Stimulated activated CD4-positive, alpha-beta T cell treated with anti-CD3 and anti-CD28 coated beads, TNF-alpha, amount 100 ng/mL, for 4 hours (primary cell): Measurements from ENCODE around the gene IQCF5.
"Not testable (repeated sequence)": the region's sequence is repeated elsewhere in the genome, so short reads cannot be mapped to it uniquely, and the experiment has no call there.

Experiments
- DNase-seq, 3 experiments: peaks; one replicate each; pipeline ENCODE4 v3.0.0-alpha.2; 2020; ENCODE audit warnings: low read depth in 3 of 3

Gene IQCF5

DNA sequence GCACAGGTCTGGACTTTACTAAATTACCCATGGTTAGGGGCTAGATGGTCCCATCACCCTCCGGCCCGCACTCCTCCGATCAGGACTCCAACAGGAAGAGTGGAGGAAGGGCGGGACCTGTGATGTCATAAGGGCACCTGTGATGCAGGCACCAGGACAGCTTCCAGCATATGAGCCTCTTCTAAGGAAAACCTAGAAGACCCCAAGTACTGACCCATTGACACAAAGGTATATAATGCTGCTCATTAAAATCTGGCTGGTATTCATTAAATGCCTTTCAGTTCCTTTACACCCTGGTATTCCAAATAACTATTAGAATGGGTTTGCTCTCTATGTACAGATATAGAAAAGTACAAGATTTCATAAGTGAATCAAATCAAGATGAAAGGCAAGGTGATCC is at the start of gene IQCF5:
TSS of gene IQCF5 (minus strand) at position 101 of the 400 bp plus-strand sequence. CDS start at position 31, 70 bp downstream.
- no peak for DNase-seq

DNA sequence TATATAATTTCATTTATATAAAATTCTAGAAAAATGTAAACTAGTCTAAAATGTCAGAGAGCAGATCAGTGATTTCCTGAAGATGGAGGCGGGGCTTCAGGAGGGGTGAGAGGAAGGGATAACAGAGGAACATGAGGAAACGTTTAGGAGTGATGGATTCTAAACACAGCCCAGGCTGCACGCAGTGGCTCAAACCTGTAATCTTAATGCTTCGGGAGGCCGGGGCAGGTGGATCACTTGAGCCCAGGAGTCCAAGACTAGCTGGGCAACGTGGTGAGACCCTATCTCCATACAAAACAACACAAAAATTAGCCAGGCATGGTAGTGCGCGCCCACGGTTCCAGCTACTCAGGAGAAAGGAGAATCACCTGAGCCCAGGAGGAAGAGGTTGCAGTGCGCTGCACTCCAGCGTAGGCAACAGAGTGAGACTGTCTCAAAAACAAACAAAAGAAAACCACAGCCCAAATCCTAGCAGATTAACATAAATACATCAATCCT is 45.7 kb upstream of the IQCF5 start:
- DNase-seq, result no peak

DNA sequence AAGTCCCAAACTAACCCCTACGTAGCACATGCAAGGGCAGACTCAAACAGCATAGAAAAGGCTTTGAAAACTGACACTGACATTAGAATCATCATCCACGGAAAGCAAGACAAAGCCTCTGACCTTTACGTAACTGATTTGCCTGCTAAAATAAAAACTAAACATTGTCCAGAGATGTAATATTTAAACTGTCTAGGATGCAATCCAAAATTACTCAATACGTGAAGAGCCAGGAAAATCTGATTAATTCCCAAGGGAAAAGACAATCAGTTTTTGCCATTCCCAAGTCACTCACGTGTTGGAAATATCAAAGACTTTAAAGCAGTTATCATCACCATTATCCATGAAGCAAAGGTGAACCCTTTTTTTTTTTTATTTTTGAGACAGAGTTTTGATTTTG is 41.0 kb upstream of the IQCF5 start:
- no peak for DNase-seq

DNA sequence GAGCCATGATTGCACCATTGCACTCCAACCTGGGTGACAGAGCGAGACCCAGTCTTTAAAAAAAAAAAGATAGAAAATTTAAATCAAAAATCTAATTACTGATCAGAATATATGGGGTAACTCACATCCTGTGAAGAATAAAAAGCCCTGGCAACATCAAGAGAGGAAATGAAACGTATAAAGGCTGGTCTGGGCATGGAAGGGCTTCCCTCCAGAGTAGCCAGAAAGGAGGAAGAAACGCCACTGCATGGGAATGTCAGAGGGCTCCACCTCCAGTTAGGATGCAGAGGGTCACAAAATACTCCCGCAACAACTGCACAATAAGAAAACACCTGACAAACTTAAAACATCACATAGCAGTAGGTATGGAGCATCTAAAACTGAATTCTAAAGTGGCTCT is 32.6 kb upstream of the IQCF5 start:
- DNase-seq, result no peak

DNA sequence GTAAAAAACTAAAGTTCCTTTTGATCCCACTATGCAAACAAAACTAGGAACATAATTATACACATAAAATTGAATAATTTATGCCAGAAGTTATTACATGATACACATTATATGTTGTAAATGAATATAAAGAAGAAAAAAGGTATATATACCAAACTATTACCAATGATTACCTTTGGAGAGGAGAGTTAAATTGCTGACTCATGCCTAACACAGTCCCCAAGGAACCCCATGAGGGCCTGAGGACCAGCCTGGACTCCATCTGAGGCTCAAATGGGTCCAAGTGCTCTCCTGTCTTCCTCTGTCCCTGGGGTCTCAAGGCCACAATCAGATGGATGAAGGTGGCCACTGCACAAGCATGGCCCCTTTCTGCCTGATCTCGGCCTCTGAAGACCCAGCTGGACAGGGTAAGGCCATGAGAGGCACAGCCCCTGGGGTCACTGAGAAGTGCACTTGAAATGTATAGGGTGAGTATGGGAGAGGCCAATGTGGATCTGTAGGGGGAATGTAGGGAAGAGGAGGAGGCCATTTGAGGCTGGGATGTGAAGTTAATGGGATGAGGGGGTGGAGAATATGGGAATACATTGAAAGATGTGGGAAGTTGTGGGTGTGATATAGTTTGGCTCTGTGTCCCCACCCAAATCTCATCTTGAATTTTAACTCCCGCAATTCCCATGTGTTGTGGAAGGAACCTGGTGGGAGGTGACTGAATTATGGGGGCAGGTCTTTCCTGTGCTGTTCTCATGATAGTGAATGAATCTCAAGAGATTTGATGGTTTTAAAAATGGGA is 28.8 kb upstream of the IQCF5 start:
- DNase-seq, result no peak

DNA sequence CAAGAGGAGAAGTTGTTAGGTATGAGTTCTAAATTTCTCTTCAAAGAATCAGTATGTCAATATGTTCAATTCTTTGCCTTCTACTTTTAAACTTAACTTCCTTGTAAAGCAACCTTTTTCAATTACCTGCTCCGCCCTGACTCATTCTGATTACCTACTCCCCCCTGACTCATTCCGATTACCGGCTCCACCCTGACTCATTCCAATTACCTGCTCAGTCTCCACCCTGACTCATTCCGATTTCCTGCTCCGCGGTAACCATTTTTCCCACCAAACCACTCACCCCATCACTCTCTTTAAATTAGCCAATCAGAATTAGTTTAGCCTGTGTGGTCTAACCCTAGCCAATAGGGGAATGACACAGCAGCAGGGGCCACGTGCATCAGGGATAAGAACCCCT is 27.0 kb upstream of the IQCF5 start:
- not testable (repeated sequence) for DNase-seq

DNA sequence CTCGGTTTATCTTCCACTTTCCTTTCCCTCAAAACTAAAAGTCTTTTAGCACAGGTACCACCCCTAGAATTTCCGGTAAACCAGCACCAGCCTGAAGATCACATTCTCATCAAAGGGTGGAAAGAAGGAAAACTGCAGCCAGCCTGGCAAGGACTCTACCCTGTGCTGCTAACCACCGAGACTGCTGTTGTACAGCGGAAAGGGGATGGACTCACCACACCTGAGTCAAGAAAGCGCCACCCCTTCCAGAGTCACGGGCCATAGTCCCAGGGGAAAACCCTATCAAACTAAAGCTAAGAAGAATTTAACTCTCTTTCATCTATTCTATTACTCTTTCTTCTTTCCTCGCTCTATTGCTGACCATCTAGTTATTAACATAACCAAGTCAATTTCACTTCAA is 24.6 kb upstream of the IQCF5 start:
- DNase-seq, result not testable (repeated sequence)

DNA sequence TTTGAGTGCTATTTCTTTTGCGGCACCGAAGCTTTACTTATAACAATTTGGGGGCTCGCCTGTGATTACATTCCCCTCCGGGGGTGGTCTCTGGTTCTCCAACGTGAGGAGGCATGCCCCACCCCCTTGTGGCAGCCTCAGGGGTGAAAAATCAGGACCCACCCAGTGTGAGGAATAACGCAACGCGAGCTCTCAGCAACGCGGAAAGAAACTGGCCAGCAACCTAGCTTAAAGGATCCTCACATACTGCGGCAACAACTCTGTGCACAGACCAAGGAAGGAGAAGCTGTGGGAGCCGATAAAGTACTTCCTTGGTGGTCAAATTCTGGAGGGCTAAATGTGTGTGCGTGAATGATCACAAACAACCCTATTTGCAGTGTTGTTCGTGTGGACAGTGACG is 22.0 kb upstream of the IQCF5 start:
- DNase-seq, result no peak

DNA sequence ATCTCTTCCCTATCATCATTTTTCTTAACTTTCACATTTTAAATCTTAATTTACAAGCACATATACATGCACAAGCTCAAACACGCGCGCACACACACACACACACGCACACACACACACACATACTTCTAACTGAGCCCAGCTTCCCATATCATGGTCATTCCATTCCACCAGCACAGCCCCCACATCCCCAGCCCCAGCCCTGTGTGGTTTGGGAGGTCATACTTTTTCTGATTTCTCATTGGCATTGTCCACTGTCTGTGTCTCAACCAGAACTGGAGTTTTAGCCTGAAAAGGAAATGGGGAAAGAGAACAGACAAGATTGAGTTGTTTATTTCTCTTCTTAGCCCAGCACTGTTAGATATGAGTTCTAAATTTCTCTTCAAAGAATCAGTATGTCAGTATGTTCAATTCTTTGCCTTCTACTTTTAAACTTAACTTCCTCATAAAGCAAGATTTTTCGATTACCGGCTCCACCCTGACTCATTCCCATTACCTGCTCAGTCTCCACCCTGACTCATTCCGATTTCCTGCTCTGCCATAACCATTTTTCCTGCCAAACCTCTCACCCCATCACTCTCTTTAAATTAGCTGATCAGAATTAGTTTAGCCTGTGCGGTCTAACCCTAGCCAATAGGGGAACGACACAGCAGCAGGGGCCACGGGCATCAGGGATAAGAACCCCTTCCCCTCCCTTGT is 21.4 kb upstream of the IQCF5 start:
- no peak for DNase-seq

DNA sequence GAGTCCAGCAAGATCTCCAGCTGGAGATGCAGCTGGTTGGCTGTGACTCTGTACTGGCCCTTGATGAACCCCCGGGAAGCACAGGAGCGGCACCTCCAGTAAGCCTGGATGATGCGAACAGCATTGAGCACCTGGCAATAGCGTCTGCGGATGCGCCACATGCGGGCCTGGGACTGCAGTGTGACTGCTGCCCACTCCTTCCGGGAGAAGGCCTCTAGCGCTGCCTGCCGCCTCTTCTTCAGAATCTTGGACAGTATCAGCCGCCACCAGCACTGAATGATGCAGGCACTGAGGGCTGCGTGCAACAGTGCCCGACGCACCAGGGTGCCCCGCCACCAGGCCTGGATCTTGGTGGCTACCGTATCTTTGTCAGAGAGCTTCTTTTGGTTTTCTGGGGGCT is 19.5 kb upstream of the IQCF5 start:
- no peak for DNase-seq

DNA sequence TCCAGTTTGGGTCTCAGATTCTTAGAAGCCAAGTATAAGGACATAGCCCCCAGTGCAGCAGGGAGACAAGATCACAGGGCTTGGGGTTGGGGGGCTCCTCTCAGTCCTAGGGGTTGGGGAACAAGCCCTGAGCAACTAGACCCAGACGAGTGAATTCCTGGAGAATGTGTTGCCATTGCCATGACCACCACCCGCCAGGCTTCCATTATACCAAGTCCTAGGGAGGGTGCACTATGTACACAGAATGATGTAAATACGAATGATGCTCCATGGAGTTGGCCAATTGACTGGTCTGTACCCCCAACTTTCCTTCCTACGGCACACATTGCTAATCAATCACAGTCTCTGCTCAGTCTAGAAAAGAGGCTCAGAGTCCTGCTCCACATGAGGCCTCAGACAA is 19.0 kb upstream of the IQCF5 start:
- DNase-seq, result no peak

DNA sequence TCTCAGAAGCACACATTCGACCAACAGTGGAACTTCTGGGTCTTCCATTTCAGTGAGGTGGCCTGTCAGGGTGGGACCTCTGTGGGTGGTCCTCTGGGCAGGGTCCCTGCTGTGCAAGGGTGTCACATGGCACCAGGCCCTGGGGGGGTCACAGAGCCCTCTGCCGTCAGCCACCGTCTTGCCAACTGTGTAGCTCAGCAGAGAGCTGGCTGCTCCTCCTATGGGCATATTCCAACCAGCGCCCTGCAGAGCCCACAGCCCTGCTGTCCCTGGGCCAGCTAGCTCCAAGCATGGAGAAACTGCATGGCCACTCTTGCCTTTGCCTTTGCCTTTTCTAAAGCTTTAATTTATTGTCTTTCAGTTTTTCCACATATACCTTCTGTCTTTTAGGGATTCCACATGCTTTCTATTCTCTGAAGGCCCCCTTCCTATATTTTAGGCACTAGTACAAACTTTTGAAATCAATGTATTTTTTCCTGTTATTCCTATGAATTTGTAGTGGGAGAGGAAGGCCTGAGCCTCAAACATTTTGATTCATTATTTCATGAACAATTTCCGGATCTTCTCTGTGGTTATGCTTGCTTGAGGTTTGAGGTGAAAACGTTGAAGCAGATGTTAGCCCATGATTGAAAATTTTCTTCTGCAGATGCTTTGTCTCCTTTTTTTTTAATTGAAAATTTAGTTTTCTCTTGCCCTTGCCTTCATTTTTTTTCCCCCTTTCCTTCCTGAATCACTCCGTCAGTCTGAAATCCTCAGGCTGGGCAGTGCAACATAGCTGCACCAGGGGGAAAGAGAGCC is 16.0 kb upstream of the IQCF5 start:
- no peak for DNase-seq

DNA sequence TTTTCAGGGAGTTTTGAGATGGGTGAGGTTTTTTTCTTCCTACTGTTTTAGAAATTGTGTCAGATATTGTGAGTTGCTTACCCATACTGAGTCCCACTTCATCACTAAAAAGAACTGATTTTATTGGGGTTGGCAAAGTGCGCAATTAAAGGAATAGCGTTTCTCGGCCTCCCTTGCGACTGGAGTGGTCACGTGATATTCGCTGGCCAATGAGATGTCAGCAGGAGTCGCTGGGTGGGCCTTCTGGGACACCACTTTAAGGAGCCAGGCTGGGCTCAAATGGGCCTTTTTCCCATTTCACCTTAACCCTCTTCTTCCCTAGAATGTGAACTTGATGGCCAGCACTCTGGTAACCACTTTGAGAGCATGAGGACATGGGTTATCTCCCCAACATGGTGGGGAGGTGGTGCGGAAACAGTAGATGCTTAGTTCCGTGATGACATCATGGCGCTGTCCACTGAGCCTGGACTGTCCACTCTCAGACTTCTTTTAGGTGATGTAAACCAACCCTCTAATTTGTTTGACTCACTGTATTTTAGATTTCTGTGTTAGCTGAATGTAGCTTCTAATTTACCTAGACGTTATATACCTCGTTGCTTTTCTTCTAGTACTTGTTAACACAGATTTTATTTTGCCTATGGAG is 13.2 kb upstream of the IQCF5 start:
- DNase-seq, result no peak

DNA sequence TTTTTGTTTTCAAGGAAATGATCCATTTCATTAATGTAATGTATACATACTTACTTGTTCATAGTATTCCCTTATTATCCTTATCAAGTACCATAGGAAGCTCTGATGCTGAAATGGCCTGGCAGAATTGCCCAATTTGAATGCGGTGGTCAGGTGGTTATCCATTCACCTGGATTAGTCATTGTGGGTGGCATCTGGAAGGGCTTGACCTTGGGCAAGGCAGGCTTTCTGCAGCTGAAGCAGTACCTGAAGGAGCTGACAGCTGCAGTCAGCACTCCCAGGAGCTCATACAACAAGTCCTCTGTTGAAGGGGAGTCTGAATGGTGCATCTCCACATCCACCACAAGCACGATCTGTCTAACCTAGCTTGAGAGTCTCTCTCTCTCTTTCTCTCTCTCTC is 12.2 kb upstream of the IQCF5 start:
- no peak for DNase-seq

DNA sequence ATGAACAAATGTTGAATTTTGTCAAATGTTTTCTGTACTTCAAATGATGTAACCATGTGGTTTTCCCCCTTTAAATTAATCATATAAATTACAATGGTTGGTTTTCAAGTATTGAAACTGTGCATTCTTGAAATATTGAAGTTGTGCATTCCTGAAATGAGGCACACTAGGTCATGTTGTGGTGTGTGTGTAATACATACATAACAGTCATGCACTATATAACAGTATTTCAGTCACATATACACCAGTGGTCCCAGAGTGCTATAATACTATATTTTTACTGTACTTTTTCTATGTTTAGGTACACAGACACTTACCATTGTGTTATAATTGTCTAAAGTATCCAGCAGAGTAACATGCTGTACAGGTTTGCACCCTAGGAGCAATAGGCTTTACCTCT is 11.0 kb upstream of the IQCF5 start:
- DNase-seq, result no peak

DNA sequence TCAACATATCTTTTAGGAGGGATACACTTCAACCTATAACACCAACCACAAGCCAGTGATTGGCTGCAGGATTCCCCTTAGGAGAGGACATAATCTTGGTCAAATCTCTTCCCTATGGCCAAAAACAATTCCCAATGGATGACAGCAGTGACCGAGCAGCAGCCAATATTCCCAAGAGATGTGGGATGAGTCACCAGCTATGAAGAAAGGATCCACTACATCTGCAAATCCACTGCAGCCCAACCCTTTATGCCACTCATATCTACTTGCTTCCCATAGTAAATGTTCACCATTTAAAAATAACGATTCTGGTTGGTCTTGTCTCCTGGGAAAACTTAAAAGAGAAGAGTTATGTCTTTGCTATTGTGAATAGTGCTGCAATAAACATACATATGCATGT is 4.5 kb upstream of the IQCF5 start:
- DNase-seq, result no peak

DNA sequence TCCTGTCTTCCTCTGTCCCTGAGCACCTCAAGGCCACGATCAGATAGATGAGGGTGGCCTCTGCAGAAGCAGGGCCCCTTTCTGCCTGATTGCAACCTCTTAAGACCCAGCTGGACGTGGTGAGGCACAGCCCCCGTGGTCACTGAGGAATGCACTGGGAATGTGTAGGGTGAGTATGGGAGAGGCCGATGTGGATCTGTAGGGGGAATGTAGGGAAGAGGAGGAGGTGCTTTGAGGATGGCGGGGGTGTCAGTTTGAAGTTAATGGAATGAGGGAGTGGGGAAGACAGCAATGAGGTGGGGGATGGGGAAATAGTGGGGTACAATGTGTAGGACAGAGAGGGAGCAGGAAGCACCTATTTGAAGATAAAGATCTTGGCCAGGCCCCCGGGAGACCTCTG is 785 bp upstream of the IQCF5 start:
- DNase-seq, result no peak

DNA sequence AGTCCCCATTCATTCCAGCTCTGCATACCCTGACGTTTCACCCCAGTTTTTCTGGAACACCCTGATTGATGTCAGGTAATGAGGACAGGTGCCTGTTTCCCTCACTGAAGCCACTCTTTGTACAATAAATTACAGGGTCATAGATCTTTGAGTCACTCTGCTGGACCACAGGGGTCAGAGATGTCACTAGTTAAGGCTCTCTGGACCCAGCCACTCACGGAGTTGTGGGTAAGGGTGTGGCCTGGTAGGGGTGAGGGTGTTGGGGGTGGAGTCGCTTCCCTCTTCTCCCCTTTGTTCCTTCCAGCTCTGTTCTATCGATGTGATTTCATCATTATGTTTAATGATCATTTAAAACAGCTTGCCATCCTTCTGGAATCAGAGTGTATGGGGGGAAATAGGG is 512 bp downstream of the IQCF5 start:
- no peak for DNase-seq

DNA sequence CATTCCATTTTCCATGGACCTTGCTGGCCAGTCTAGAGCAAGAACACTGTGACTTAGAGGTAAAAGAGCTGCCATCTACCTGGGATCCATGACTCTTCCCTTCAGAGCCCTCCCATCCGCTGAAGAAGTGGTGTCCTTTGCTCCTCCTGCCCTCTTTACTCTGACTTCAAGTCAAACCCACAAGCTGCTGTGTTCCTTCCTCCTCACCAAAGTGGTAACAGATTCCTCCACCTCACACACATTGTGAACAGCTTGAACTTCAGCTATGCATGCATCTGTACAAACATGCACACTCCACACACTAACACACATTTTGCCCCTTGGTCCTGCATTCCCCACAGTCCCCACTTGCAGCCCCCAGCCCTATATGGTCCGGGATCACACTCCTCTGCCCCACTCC is 990 bp downstream of the IQCF5 start:
- DNase-seq, result no peak

DNA sequence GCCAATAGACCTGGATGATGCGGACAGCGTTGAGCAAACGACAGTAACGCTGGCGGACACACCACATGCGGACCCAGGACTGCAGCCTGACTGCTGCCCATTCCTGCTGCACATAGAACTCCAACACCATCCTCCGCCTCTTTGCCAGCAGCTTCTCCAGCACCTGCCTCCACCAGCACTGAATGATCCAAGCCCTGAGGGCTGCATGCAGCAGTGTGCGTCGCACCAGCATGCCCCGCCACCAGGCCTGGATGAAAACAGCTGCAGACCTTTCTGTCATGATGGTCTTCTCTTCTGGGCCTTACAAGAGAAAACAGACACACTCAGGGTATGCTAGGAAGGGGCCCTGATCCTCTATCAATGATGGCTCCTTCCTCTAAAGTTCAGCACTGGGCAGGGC is 1.5 kb downstream of the IQCF5 start:
- no peak for DNase-seq

DNA sequence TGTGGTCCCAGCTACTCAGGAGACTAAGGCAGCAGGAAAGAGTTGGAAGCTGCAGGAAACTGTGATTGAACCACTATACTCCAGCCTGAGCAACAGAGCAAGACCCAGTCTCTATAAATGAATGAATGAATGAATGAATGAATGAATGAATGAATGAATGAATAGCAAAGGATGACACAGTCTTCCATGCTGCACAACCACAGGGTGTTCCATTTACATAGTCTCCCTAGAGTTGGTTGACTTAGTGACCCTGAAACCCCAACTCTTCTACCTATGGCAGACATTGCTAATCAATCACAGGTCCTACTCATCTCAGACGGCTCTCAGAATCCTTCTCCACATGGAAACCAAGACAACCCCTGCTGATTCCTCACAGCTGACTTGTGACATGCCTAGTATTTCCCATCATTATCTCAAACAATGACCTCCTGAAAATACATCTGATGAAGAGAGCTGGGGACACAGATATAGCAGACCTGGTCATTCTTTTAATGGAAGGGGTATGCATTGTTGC is 2.1 kb downstream of the IQCF5 start:
- no peak for DNase-seq

DNA sequence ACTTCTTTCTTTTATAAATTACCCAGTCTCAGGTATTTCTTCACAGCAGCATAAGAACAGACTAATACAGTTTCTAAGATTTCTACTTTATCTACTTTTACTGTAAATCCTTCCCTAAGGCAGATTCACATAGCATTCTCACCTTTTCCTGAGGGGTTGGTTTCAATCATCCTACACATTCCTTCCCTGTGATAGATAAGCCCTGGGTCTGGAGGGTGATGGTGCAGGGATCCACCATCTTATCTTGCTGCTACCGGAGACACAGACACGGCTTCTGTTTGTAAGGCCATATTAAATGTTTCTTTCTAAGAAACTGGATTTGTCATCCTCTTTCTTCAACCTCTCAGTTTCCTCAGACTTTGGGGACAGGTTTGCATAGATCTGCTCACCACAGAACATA is 6.1 kb downstream of the IQCF5 start:
- DNase-seq, result no peak
